NOMO-1 (cell line): ENCODE data around the gene PAK3.

ENCODE experiments used
- DNase-seq, 2 experiments: peaks; one replicate each; lab custom pipeline; 2025; ENCODE audit not compliant: unreplicated experiment in 2 of 2; lab: John Stamatoyannopoulos, UW

PAK3 gene

GRCh38 chrX:111129921-111130320 lies 33.9 kb downstream of the PAK3 start:
- no peak for DNase-seq

DNA sequence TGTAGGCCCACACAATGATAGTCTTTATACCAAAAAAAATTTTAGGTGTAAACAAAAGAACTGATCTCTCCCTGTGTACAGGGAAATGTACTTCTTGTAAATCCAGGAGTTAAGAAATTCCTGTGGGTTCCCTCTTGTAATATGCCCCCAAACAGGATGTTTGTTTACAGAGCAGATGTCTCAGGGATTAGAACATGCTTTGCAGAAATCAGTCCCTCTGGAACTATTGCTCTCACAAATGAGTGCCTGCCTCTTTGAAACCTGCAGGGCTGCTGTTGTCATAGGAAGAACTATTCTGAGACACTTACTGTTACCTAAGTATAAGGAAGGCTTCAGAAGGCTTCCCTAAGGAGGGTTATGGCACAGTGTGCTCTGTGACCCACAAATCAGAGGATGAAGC lies 35.6 kb downstream of the PAK3 start:
- DNase-seq: no peak

DNA sequence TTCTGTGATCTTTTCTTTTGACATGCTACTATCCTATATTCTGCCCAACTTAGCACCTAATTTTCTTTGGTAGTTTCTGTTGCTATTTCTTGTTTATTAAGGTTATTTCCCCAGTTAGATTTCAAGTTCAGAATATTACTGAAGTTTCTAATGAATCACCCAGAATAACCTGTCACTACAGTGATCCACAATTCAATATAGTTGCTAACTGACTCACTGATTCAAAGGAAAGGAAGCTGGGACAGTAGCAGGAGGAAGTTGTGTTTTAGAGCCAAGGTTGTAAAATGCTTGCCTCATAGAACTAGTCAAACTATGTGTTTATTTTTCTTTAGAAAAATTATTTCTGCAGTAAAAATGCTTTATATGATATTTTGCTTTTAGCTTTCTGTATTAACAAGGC lies 37.4 kb downstream of the PAK3 start:
- DNase-seq: no peak

DNA sequence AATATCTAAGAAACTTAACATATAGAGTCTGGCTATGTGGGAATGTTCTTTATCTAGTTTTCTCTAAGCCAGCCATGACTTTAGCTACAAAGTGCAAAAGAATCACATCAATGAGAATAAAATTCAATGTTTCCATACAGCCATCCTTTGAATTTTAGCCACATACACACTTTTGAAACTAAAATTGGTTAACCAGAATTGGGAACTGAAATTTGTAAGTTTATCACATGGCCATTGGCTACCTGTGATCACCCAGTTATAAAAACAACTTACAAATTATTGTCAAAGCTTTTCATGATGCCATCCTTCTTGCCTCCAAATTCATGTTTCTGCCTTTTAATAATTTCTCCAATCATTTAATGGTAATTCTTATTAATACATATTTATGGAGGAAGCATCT lies 49.9 kb downstream of the PAK3 start:
- DNase-seq: no peak

DNA sequence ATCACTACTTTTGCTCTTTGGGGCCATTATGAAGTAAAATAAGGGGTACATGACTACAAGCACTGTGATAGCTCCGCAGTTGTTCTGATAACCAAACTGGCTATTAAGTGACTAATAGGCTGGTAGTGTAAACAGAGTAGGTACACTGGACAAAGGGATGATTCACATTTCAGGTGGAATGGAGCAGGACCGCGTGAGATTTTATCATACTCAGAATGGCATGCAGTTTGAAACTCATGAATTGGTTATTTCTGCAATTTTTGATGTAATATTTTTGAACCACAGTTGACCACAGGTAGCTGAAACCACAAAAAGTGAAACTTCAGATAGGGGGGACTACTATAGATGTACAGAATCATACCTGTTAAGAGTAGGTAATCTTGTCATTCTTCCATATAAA lies 55.8 kb downstream of the PAK3 start:
- DNase-seq: no peak

DNA sequence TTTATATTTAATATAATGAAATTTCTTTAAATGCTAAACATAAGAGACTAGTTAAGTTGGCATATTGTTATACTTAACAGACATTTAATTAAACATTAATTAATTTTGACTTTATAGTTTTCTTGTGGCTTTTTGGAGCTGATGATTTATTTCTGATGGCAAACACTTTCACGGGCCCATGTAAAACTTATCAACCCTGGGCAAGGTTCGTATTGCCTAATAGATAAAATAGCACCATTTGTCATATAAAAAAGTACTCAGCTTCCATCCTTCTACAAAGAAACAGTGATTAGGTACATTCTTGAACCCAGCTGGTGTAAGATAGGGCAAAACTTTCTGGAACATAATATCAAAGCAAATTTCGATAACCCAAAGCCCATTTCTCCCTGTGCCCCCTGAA lies 63.2 kb downstream of the PAK3 start:
- DNase-seq: no peak

GRCh38 chrX:111164728-111165127 lies 68.7 kb downstream of the PAK3 start:
- peak; percentile 10 to 26 for DNase-seq

- DNase-seq: no peak
These were observed 69.9 kb downstream of the PAK3 start for GRCh38 chrX:111165902-111166301.

- DNase-seq: no peak
These were observed 71.3 kb downstream of the PAK3 start for GRCh38 chrX:111167334-111167733.

DNA sequence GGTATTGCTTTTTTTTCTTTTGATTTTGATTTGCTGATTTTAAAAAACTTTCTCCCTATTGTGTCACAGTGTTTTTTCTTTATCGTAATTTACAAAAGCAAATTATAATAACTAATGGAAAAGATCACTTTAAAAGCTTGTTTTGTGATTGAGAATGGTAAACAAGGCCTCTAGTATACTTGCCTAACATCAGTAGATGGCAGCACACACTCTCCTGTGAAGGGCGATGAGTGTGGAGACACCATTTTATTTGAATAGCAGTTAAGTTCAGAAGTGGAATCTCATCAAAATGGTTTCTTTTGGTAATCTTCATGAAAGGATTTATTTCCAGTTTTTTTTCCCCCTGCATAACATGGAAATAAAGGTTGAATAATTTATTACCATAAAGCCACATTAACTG lies 72.3 kb downstream of the PAK3 start:
- DNase-seq: peak in 1 of 2 experiments; percentile 15

DNA sequence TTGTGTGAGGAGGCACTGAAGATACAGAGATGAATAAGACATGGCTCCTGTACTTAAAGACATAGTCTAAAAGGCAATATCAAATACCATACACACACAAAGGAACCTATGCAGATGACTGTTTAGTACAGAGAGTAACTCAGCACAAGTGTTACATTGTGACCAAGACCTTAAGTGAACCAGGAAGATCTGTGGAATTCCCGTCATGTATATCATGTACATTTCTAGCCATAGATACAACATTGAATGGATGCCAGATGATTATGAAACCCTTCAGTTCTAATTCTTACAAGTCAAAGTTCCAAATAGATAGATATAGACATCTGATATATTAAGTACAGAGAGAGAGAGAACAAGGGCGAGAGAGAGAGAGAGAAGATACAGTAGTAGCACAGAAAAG lies 73.2 kb downstream of the PAK3 start:
- DNase-seq: no peak

DNA sequence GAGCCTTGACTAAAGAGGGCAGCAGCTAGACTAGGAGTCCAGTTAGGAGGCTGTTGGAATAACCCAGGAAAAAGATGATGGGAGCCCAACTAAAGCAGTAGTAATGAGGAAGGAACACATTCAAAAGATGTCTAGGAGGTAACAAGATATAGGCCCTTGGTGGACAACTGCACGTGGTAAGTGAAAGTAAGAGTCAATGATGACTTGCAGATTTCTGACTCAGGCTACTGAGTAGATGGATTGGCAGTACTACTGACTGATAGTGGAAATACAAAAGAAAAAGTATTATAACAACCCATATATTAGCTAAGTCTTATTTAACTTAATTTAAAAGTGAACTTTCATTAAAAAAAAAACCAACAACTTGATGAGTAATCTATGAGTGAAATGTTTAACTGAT lies 74.0 kb downstream of the PAK3 start:
- DNase-seq: peak in 1 of 2 experiments; percentile 14

DNA sequence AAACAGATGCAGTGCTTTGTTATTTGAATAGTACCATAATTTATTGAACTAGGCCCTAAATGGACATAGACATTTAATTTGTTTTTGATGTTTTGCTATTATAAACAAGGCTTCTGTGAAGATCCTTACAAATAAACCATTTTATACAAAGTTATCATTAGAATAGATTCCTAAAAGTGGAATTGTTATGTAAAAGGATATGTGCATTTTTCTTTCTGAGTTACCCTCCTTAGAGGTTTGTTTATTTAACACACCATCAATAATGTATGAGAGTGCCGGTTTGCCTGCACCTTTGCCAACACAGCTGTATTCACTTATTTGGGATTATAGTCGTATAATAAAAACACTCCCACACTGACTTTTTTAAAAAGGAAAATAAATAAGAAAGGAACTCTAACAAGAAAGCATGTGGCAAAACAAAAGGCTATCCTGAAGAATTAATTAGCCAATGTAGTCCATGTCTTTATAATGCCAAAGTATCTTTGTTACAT lies 84.8 kb downstream of the PAK3 start:
- no peak for DNase-seq

- no peak for DNase-seq
These were observed 86.0 kb downstream of the PAK3 start for GRCh38 chrX:111181951-111182350.

GRCh38 chrX:111182997-111183396 lies 87.0 kb downstream of the PAK3 start:
- DNase-seq: no peak

- no peak for DNase-seq
These were observed 95.6 kb downstream of the PAK3 start for GRCh38 chrX:111191598-111191997.

DNA sequence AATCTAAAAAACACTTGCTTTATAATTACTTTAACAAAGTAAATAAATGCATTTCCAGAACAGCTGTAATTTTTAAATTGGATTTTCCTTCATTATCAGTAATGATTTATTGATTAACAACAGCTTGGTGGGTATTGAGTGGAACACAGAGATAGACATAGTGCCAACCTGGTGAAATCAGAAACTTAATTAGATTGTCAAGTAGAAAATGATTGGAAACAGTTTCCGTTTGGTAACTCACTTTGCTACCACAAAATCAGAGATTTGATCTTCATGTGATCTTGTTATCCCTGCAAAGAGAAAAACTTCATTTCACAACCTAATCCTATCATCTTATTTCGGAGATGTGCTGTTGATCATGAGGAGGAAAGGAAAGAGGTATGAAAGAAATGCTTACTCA lies 103.5 kb downstream of the PAK3 start:
- DNase-seq: no peak

DNA sequence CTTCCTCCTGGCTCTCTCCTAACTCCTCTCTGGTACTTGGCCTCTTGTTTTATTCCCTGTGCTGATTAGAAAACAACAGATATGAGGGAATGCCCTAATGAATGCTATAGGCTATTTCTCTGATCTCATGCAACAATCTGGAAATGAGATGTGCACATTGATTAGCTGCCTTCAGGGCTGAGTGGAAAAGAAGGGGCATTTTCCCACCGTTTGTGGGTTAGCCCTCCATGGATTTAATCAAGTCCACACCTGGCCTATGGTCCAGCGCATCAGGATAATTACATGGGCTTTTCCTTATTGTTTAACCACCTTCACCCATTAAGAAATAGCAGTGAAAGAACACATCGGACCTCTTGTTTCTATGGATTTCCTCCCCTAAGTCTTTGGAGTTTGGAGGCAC lies 104.3 kb downstream of the PAK3 start:
- DNase-seq: no peak

DNA sequence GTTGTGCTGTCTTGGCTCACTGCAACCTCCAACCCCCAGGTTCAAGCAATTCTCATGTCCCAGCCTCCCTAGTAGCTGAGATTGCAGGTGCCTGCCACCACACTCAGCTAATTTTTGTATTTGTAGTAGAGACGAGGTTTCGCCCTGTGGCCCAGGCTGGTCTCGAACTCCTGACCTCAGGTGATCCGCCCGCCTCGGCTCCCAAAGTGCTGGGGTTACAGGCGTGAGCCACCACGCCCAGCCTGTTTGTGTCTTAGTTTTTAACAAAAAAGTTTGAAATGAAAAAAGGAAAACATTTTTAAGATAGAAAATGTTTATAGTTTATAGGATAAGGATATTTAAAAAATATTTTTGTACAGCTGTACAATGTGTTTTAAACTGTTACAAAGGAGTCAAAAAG lies 111.9 kb downstream of the PAK3 start:
- no peak for DNase-seq

- DNase-seq: no peak
These were observed 120.4 kb downstream of the PAK3 start for GRCh38 chrX:111216293-111216801.

DNA sequence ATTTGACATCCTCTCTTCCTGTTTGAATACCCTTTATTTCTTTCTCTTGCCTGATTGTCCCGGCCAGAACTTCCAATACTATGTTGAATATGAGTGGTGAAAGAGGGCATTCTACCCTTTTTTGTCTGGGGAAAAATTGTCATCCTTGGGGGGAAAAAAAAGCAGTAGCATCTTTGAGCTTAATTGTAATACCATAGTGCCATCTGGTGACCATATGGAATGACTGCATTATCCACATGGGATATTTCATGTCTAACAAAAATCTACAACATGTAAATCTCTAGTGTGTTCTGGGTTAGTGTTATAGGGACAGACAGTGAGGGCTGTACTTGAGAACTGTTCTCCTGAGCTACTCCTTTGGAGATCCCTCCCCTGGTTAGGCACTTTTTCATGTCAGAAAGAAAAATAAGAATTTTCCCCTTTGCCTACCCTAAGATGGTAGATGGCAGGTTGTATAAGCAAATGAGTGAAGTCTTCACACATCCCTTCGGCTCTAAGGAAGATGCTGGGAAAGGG lies 148.3 kb downstream of the PAK3 start:
- DNase-seq: no peak

GRCh38 chrX:111254896-111255693 lies 159.1 kb downstream of the PAK3 start:
- DNase-seq: no peak
